Bone marrow (tissue), 2 donors: Measurements from ENCODE around the gene SNX7.

Source experiments
- DNase-seq, 2 donors: peaks; one replicate each; lab custom pipeline; 2025; lab: John Stamatoyannopoulos, UW

SNX7 gene

DNA sequence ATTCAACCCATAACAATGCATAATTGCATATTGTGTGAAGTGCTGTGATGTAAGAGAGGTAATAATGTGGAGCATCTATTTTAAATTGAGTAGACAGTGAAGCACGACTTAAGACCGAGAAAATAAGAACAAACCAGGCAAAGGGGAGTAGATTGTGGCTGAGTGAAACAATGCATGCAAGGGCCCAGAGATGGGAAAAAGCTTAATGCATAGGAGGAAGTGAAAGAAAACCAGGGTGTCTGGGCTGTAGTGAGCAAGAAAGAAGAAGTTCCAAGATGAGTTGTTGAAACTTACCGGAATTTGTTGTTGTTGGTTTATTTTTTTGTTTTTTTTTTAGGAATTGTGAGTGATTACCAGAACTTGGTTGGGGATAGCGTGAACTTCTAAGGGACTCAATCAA is 104.7 kb downstream of the SNX7 start:
- DNase-seq: no peak

DNA sequence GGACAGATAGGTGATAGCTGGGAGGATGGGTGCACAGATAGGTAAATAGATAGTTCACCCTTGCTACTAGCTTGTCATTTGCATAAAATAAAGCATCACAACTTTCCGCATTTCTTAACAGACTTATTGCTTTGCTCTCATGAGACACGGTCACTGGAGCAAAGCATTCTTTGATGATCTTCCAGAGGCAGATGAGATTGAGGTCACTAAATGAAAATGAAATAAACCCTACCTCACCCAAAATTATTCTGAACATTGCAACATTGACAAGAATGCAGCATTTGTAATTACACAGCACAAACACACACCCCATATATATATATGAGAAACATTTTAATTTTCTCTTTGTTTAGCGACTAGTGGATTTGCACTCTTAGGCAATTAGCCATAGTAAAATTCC is 107.6 kb downstream of the SNX7 start:
- DNase-seq: no peak

DNA sequence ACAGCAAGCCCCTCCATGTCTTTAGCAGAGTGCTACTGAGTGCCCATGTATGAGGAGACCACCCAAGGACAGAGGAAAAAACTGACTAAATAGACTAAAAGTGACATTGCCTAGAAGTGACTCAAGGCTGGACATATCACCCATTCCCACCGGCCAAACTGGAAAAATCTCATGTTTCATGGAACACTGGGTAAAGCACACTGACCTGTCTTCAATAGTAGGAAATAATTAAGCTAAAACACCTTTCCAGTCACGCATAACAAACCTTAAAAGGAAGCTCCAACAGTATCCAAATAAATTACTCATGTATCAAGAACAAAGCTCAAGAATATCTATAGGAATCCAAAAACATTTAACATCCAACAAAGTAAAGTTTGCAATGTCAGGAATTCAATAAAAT is 120.4 kb downstream of the SNX7 start:
- DNase-seq: no peak

DNA sequence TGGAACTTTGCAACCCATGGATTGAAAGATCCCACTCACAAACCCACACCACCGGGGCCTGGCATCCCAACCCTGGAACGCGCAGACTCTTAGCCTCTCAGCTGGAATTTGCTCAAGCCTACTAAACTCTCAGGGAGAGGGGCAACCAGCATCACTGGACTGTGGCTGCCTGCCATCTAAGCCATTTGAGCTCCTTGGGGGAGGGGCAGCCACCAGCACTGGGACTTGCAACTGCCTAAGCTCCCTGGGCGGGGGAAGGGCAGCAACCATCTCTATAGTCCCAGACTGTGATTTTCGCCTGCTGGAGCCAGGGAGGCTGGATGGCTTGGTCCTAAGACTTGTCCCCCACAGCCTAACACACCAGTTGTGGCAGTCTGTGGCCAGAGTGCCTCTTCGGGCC is 122.3 kb downstream of the SNX7 start:
- no peak for DNase-seq

DNA sequence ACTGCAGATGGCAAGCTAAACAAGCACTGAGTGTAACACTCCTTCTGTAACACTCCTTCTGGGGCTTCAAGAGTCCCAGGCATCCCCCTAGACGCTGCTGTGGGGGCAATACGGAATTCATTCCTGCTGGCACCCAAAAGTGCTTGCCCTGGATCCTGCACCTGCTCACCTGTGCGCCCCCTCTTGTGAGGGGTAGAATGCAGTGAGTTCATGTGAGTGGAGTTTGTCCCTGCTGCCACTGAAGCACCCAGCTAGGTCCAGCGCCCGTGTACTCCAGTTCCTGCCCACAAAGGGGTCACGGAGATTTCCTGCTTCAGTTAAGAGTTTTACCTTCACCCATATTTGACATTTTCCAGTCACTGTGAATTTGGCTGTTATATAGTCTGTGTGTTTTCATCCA is 130.0 kb downstream of the SNX7 start:
- DNase-seq: no peak

DNA sequence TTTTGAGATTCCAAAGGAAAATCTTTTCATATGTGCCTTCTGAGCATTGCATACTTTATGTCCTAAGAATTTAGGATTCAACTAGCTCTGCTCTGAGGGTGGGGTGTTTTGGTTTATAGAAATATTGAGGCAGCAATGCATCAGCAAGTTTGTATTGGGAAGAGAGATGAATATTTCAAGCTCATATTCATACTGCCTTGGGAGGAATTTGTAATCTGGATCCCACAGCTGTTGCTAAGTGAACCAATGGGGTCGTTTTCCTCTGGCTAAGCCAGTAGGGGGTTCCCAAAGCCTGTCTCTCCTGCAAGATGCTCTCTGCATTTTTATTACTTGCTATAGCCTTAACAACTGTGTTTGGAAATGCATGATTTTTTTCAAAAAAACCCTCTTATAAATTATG is 130.6 kb downstream of the SNX7 start:
- no peak for DNase-seq

DNA sequence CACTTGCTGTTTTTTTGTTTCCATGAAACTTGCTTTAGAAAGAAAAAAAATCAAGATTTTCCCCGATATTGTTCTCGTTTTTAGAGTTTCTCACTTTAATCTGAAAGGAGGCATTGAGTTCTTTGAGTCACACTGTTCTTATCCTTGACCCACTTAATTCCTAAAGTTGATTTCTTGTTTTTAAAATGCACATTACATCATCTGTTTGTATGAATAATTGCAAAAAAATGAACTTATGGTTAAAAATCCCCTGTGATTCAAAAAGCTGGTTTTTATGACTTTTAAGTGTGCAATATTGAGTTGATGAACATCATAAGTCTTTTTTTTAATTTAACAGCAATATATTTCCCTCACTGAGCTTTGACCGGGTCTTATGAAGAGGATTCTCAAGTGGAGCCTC is 131.6 kb downstream of the SNX7 start:
- DNase-seq: no peak

DNA sequence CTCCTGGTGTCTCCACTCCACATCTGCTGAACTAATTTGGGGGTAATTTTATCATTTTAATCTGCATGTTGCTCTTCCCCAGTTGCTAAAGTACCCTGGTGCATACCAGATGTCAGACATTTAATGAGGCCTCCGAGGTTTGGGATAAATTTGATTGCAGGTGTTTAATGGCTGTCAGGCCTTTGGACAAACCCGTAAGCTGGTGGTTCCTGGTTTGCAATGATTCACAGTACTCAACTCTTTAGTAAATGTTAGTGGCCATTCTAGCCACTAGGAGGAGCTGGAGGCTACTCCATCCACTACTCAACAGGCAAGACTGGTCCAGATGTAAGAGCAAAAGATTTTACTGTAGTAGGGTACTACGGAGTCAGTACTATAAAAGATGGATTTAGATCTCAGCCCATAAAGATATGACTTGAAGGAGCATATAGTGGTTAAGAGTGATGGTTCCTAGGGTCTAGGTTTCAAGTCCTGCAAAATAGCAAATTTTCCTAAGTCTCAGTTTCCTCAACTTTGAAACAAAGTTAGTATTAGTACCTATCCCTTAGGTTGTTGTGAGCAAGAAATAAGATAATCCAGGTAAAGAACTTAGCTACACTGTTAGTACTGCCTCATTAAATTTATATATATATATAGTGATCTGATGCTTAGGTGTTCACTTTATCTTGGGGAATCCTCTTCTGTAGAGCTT is 132.8 kb downstream of the SNX7 start:
- peak in 1 of 2 donors; percentile 16 for DNase-seq

DNA sequence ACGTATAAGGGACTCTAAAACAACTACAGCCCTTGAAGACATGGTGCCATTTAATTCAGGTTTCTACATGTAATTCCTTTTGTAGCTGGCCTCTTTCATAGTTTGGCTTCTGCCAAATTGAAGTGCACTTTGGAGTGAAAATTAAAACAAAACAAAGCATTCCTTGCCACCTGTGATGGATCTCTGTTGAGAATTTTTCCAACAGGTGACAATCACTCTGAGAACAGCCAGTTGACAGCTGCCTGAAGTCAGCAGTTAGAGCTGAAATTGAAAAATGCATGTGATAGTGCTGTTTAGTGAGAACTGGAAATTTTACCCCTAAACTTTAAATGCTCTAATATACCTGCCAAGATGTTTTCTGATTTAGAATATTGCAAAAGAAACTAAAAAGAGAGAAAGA is 134.5 kb downstream of the SNX7 start:
- DNase-seq: no peak

DNA sequence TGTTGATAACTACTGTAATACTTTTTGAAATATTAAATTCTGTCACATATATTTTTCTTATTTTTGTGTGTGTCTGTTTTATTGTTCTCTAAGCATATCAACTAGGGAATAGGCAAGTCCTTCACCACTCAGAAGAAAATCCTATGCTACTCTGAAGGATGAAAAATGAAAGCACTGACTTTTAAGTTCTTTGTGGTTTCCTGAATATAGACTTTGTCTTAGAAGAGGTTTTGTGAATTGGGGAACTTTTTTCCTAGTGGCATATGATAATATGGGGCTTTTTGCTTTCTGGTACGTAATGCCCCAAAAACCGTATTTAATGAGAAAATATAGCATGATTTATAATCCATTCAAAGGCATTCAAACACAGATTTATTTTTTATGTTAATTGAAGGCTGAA is 136.0 kb downstream of the SNX7 start:
- DNase-seq: no peak
